HepG2 (cell line): ENCODE results near the gene TPD52L2. TPM values are rescaled to one million over a fixed set of nuclear protein-coding genes. Genes with fewer than 3 reads are reported as not detected.

Experiments
- BRCA1 ChIP-seq: sonication (generic); formaldehyde crosslinking; IDR thresholded peaks from 2 replicates; pipeline ENCODE4 v1.4.0; 2020; ENCODE audit warnings: missing genetic modification reagents
- CC2D1A ChIP-seq: sonication (generic); formaldehyde crosslinking; IDR thresholded peaks from 2 replicates; pipeline ENCODE4 v1.8.1; 2023; ENCODE audit warnings: mild to moderate bottlenecking, missing genetic modification reagents
- FOSL2 ChIP-seq: sonication (generic); formaldehyde crosslinking; IDR thresholded peaks from 2 replicates; pipeline ENCODE4 v1.4.0; 2020; ENCODE audit warnings: missing genetic modification reagents
- FOXA3 ChIP-seq: IDR thresholded peaks from 2 replicates; pipeline ENCODE4 v1.6.1; 2016; ENCODE audit warnings: missing genetic modification reagents, missing compliant biosample characterization
- NCOA5 ChIP-seq: sonication (generic); formaldehyde crosslinking; IDR thresholded peaks from 2 replicates; pipeline ENCODE4 v1.4.0; 2020; ENCODE audit warnings: missing genetic modification reagents
- PCBP2 ChIP-seq: fragments of 200-400 bp; formaldehyde crosslinking; optimal IDR thresholded peaks from 2 replicates; pipeline ENCODE3; 2018; ENCODE audit warnings: low read length, low read depth; ENCODE audit not compliant: poor library complexity, severe bottlenecking
- PPARG ChIP-seq: conservative IDR thresholded peaks from 2 replicates; pipeline ENCODE4 v1.6.1; 2016; ENCODE audit warnings: missing biosample characterization, missing genetic modification reagents
- RAD51 ChIP-seq: fragments of 450-650 bp; IDR thresholded peaks from 2 replicates; pipeline ENCODE4 v1.6.1; 2016; ENCODE audit warnings: borderline replicate concordance
- REXO4 ChIP-seq: sonication (generic); formaldehyde crosslinking; IDR thresholded peaks from 2 replicates; pipeline ENCODE4 v1.8.0; 2022; ENCODE audit warnings: missing genetic modification reagents, mild to moderate bottlenecking, borderline replicate concordance
- RXRB ChIP-seq: IDR thresholded peaks from 2 replicates; pipeline ENCODE4 v1.6.1; 2016; ENCODE audit warnings: borderline replicate concordance, missing genetic modification reagents, missing compliant biosample characterization
- SIN3A ChIP-seq: IDR thresholded peaks from 2 replicates; pipeline ENCODE4 v1.6.1; 2011; ENCODE audit warnings: low read depth, mild to moderate bottlenecking, control low read depth, low read length, borderline replicate concordance
- SKI ChIP-seq: fragments of 450-650 bp; IDR thresholded peaks from one replicate; pipeline ENCODE4 v1.6.1; 2018; ENCODE audit warnings: mild to moderate bottlenecking; ENCODE audit not compliant: partially characterized antibody
- SMC3 ChIP-seq: IDR thresholded peaks from 2 replicates; pipeline ENCODE4 v1.6.1; 2011; ENCODE audit warnings: low read length, improper control_type of control experiment
- ZNF225 ChIP-seq: sonication (generic); formaldehyde crosslinking; IDR thresholded peaks from 2 replicates; pipeline ENCODE4 v1.4.0; 2020; ENCODE audit warnings: mild to moderate bottlenecking, missing genetic modification reagents
- ZNF256 ChIP-seq: sonication (generic); formaldehyde crosslinking; conservative IDR thresholded peaks from 2 replicates; pipeline ENCODE4 v1.4.0; 2020; ENCODE audit warnings: missing genetic modification reagents
- ZNF274 ChIP-seq: sonication (generic); formaldehyde crosslinking; IDR thresholded peaks from 2 replicates; pipeline ENCODE4 v1.5.1; 2020; ENCODE audit warnings: mild to moderate bottlenecking, missing genetic modification reagents
- ZNF326 ChIP-seq: sonication (generic); formaldehyde crosslinking; IDR thresholded peaks from 2 replicates; pipeline ENCODE4 v1.4.0; 2020; ENCODE audit warnings: missing genetic modification reagents, borderline replicate concordance
- ZNF382 ChIP-seq: sonication (generic); formaldehyde crosslinking; IDR thresholded peaks from 2 replicates; pipeline ENCODE4 v1.5.0; 2020; ENCODE audit warnings: missing genetic modification reagents, mild to moderate bottlenecking, borderline replicate concordance
- ZNF451 ChIP-seq: sonication (generic); formaldehyde crosslinking; IDR thresholded peaks from 2 replicates; pipeline ENCODE4 v1.5.0; 2020; ENCODE audit warnings: mild to moderate bottlenecking, missing genetic modification reagents
- ZNF543 ChIP-seq: sonication (generic); formaldehyde crosslinking; IDR thresholded peaks from 2 replicates; pipeline ENCODE4 v1.4.0; 2020; ENCODE audit warnings: mild to moderate bottlenecking, missing genetic modification reagents
- ZNF556 ChIP-seq: sonication (generic); formaldehyde crosslinking; IDR thresholded peaks from 2 replicates; pipeline ENCODE4 v1.4.0; 2020; ENCODE audit warnings: mild to moderate bottlenecking, missing genetic modification reagents, borderline replicate concordance
- ZNF564 ChIP-seq: sonication (generic); formaldehyde crosslinking; IDR thresholded peaks from 2 replicates; pipeline ENCODE4 v1.8.1; 2023; ENCODE audit warnings: mild to moderate bottlenecking, missing genetic modification reagents
- ZNF678 ChIP-seq: sonication (generic); formaldehyde crosslinking; IDR thresholded peaks from 2 replicates; pipeline ENCODE4 v1.4.0; 2020; ENCODE audit warnings: mild to moderate bottlenecking, missing genetic modification reagents
- ZNF747 ChIP-seq: sonication (generic); formaldehyde crosslinking; IDR thresholded peaks from 2 replicates; pipeline ENCODE4 v1.8.1; 2023; ENCODE audit warnings: missing genetic modification reagents, mild to moderate bottlenecking, borderline replicate concordance
- ZSCAN12 ChIP-seq: sonication (generic); formaldehyde crosslinking; IDR thresholded peaks from 2 replicates; pipeline ENCODE4 v1.9.0; 2021; ENCODE audit warnings: mild to moderate bottlenecking, missing genetic modification reagents
- ZZZ3 ChIP-seq: sonication (generic); formaldehyde crosslinking; IDR thresholded peaks from 2 replicates; pipeline ENCODE4 v1.4.0; 2020; ENCODE audit warnings: missing genetic modification reagents, mild to moderate bottlenecking, borderline replicate concordance
- polyA plus RNA-seq, 8 experiments: library from polyadenylated mRNA; depleted of rRNA in 3 of 8; stranded (reverse) in 7 of 8; unstranded in 1 of 8; fragments of >200 nt; fragmentation: Illumina TruSeq in 4 of 8; extraction: Trizol in 4 of 8; gene quantifications; 2 replicates each; pipeline versions ENCODE4 v1.2.1 to v1.2.3, GENCODE V29; 2011 to 2016; ENCODE audit warnings: low read depth in 4 of 8, missing spikeins in 1 of 8, mixed read lengths in 1 of 8; ENCODE audit not compliant: insufficient read depth in 1 of 8
- total RNA-seq, 5 experiments: library from RNA; depleted of rRNA; stranded (reverse); fragments of >200 nt; fragmentation: Illumina TruSeq; extraction: Trizol; gene quantifications; 2 replicates each; pipeline ENCODE4 v1.2.3, GENCODE V29; 2016; ENCODE audit warnings: low read depth in 1 of 5
- TF ChIP-seq, protein P1 (sequence below): sonication (generic); formaldehyde crosslinking; conservative IDR thresholded peaks from 2 replicates; pipeline ENCODE4 v1.4.0; 2020; ENCODE audit warnings: mild to moderate bottlenecking, missing genetic modification reagents, moderate library complexity
- TF ChIP-seq, protein P2 (sequence below): sonication (generic); formaldehyde crosslinking; IDR thresholded peaks from 2 replicates; pipeline ENCODE4 v1.5.1; 2020; ENCODE audit warnings: mild to moderate bottlenecking, moderate library complexity, missing genetic modification reagents

The TPD52L2 gene
- total and polyA plus RNA-seq, 2 of the 13 experiments (the other 11 are each of a cell fraction or from before 2014, with no cell fraction given): 156 to 184 TPM

DNA sequence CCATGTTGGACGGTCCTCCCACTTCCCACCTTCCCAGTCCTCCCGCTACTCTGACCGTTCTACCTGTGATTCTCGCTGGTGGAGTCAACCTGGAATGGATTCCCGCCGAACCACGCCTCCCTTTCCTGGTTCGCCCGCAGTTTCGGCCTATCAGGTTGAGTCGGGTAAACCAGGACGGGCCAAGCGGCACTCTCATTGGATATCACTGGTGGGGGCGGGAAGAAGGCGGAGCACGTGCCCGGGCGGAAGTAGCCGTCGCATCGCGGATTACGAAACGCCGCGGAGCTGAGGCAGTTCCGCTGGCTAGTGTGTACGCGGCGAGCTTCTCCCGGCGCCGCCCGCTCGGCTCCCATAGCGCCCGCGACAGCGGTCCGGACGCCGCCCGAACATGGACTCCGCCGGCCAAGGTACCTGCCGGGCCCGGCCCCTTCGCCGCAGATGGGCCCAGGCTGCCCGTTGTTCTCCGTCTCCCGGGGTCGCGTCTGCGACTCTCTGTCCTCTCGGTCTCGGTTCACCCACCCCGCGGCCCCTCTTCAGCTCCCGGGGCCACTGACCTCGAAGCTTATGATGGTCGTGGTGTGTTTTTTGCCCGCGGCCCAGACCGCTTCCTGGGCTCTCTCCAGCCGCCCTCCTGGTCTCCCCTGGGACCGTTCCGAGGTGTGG, at the start of gene TPD52L2 (continued):
- TF ChIP-seq, protein P1, sequence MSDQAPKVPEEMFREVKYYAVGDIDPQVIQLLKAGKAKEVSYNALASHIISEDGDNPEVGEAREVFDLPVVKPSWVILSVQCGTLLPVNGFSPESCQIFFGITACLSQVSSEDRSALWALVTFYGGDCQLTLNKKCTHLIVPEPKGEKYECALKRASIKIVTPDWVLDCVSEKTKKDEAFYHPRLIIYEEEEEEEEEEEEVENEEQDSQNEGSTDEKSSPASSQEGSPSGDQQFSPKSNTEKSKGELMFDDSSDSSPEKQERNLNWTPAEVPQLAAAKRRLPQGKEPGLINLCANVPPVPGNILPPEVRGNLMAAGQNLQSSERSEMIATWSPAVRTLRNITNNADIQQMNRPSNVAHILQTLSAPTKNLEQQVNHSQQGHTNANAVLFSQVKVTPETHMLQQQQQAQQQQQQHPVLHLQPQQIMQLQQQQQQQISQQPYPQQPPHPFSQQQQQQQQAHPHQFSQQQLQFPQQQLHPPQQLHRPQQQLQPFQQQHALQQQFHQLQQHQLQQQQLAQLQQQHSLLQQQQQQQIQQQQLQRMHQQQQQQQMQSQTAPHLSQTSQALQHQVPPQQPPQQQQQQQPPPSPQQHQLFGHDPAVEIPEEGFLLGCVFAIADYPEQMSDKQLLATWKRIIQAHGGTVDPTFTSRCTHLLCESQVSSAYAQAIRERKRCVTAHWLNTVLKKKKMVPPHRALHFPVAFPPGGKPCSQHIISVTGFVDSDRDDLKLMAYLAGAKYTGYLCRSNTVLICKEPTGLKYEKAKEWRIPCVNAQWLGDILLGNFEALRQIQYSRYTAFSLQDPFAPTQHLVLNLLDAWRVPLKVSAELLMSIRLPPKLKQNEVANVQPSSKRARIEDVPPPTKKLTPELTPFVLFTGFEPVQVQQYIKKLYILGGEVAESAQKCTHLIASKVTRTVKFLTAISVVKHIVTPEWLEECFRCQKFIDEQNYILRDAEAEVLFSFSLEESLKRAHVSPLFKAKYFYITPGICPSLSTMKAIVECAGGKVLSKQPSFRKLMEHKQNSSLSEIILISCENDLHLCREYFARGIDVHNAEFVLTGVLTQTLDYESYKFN: peak; percentile 60
- TF ChIP-seq ZNF543: peak; percentile 81
- peak; percentile 69; the same call in 1 of the 2 replicates for TF ChIP-seq ZNF225 (CRISPR knock-in tag)
- TF ChIP-seq PPARG (CRISPR knock-in tag): peak; percentile 59
- TF ChIP-seq ZNF274: no peak; the same call in 1 of the 2 replicates
- peak; percentile 97 for TF ChIP-seq ZSCAN12
- TF ChIP-seq SIN3A: peak; percentile 97
- TF ChIP-seq SMC3: no peak
- TF ChIP-seq ZNF556: no peak; the same call in 1 of the 2 replicates
- TF ChIP-seq ZNF326 (CRISPR knock-in tag): no peak; the same call in 1 of the 2 replicates
- TF ChIP-seq FOSL2 (CRISPR knock-in tag): peak; percentile 76
- TF ChIP-seq SKI: peak; percentile 74
- TF ChIP-seq ZNF747 (CRISPR knock-in tag): peak; percentile 90; the same call in 1 of the 2 replicates
- peak; percentile 95 for TF ChIP-seq REXO4 (CRISPR knock-in tag)
- TF ChIP-seq BRCA1 (CRISPR knock-in tag): no peak; the same call in none of the 2 replicates
- TF ChIP-seq ZNF564: 0 out of 2 replicates have a peak, but pooled peaks have one; percentile 93
- TF ChIP-seq ZNF382: no peak
- TF ChIP-seq RXRB (CRISPR knock-in tag): peak; percentile 85
- no peak for TF ChIP-seq NCOA5 (CRISPR knock-in tag)
- peak; percentile 35; the same call in 1 of the 2 replicates for TF ChIP-seq ZNF256 (CRISPR knock-in tag)
- no peak for TF ChIP-seq ZNF678
- TF ChIP-seq RAD51: peak; percentile 80
- peak; percentile 95; the same call in 1 of the 2 replicates for TF ChIP-seq CC2D1A (CRISPR knock-in tag)
- peak; percentile 60 for TF ChIP-seq ZNF451 (CRISPR knock-in tag)
- TF ChIP-seq ZZZ3 (CRISPR knock-in tag): peak; percentile 95; the same call in 1 of the 2 replicates
- TF ChIP-seq FOXA3 (CRISPR knock-in tag): peak; percentile 85
- no peak for TF ChIP-seq PCBP2
- TF ChIP-seq, protein P2, sequence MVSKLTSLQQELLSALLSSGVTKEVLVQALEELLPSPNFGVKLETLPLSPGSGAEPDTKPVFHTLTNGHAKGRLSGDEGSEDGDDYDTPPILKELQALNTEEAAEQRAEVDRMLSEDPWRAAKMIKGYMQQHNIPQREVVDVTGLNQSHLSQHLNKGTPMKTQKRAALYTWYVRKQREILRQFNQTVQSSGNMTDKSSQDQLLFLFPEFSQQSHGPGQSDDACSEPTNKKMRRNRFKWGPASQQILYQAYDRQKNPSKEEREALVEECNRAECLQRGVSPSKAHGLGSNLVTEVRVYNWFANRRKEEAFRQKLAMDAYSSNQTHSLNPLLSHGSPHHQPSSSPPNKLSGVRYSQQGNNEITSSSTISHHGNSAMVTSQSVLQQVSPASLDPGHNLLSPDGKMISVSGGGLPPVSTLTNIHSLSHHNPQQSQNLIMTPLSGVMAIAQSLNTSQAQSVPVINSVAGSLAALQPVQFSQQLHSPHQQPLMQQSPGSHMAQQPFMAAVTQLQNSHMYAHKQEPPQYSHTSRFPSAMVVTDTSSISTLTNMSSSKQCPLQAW (CRISPR knock-in tag): peak; percentile 94
